Measurements from ENCODE around the gene CACNB3.
A peak's percentile ranks its signal among the peaks of the same experiment; 100 is the strongest.

Gene CACNB3

GRCh38 chr12:48861111-48861510 lies 42.8 kb downstream of the CACNB3 start:
- Histone ChIP-seq H3K4me2 (ENCODE audit: low read length) (no peak overlapping the region), H3K9ac (ENCODE audit: low read length) (no peak overlapping the region), H3K9me3 (ENCODE audit: insufficient read depth, low read length) (no peaks in the 10 kb centered on the region), H3K79me2 (ENCODE audit: low read length) (no peaks in the 10 kb centered on the region), H3K36me3 (replicated peaks; ENCODE audit: low read depth, low read length) (peaks cover 6% of the 10 kb centered on the region), H3K4me3 (ENCODE audit: low read length) (no peak overlapping the region), H2AFZ (ENCODE audit: low read depth, low read length) (no peak overlapping the region), H3K27me3 (ENCODE audit: low read depth, low read length) (no peaks in the 10 kb centered on the region), H3K27ac (ENCODE audit: low read length) (no peak overlapping the region), H3K4me1 (ENCODE audit: low read length) (peaks cover 22% of the 10 kb centered on the region), H4K20me1 (ENCODE audit: insufficient read depth, low read length) (no peaks in the 10 kb centered on the region)
- TF ChIP-seq EZH2phosphoT487 (IDR thresholded peaks at IDR 0.05; ENCODE audit: low read depth) (no peak), CTCF (IDR thresholded peaks at IDR 0.05; ENCODE audit: low read depth, low read length) (no peak)

GRCh38 chr12:48862760-48863159 lies 44.5 kb downstream of the CACNB3 start:
- Histone ChIP-seq H3K4me1 (ENCODE audit: low read length) (peaks cover 18% of the 10 kb centered on the region), H3K36me3 (replicated peaks; ENCODE audit: low read depth, low read length) (peaks cover 3% of the 10 kb centered on the region), H3K27me3 (ENCODE audit: low read depth, low read length) (no peaks in the 10 kb centered on the region), H3K4me3 (ENCODE audit: low read length) (no peak overlapping the region), H3K9me3 (ENCODE audit: insufficient read depth, low read length) (no peaks in the 10 kb centered on the region), H3K9ac (ENCODE audit: low read length) (no peak overlapping the region), H3K79me2 (ENCODE audit: low read length) (no peaks in the 10 kb centered on the region), H4K20me1 (ENCODE audit: insufficient read depth, low read length) (no peaks in the 10 kb centered on the region), H2AFZ (ENCODE audit: low read depth, low read length) (no peak overlapping the region), H3K4me2 (ENCODE audit: low read length) (no peak overlapping the region), H3K27ac (ENCODE audit: low read length) (no peak overlapping the region)
- TF ChIP-seq CTCF (IDR thresholded peaks at IDR 0.05; ENCODE audit: low read depth, low read length) (no peak), EZH2phosphoT487 (IDR thresholded peaks at IDR 0.05; ENCODE audit: low read depth) (no peak)

- Histone ChIP-seq H2AFZ (ENCODE audit: low read depth, low read length) (no peak overlapping the region), H4K20me1 (ENCODE audit: insufficient read depth, low read length) (no peaks in the 10 kb centered on the region), H3K36me3 (replicated peaks; ENCODE audit: low read depth, low read length) (no peaks in the 10 kb centered on the region), H3K9ac (ENCODE audit: low read length) (no peak overlapping the region), H3K27ac (ENCODE audit: low read length) (no peak overlapping the region), H3K9me3 (ENCODE audit: insufficient read depth, low read length) (no peaks in the 10 kb centered on the region), H3K27me3 (ENCODE audit: low read depth, low read length) (no peaks in the 10 kb centered on the region), H3K79me2 (ENCODE audit: low read length) (no peaks in the 10 kb centered on the region), H3K4me2 (ENCODE audit: low read length) (no peak overlapping the region), H3K4me3 (ENCODE audit: low read length) (no peak overlapping the region), H3K4me1 (ENCODE audit: low read length) (peaks cover 16% of the 10 kb centered on the region)
- TF ChIP-seq EZH2phosphoT487 (IDR thresholded peaks at IDR 0.05; ENCODE audit: low read depth) (no peak), CTCF (IDR thresholded peaks at IDR 0.05; ENCODE audit: low read depth, low read length) (no peak)
Observed at GRCh38 chr12:48863291-48863690, 45.0 kb downstream of the CACNB3 start.

- Histone ChIP-seq H3K4me2 (ENCODE audit: low read length) (peak within 1 kb of the TSS; percentile 95), H3K36me3 (replicated peaks; ENCODE audit: low read depth, low read length) (no peaks in the 10 kb centered on the region), H3K9me3 (ENCODE audit: insufficient read depth, low read length) (no peaks in the 10 kb centered on the region), H4K20me1 (ENCODE audit: insufficient read depth, low read length) (no peaks in the 10 kb centered on the region), H3K79me2 (ENCODE audit: low read length) (no peaks in the 10 kb centered on the region), H2AFZ (ENCODE audit: low read depth, low read length) (peak within 1 kb of the TSS; percentile 16; the same call in 1 of the 2 replicates), H3K27ac (ENCODE audit: low read length) (peak within 1 kb of the TSS; percentile 37), H3K4me3 (ENCODE audit: low read length) (peak within 1 kb of the TSS; percentile 85), H3K9ac (ENCODE audit: low read length) (peak within 1 kb of the TSS; percentile 70), H3K27me3 (ENCODE audit: low read depth, low read length) (no peaks in the 10 kb centered on the region), H3K4me1 (ENCODE audit: low read length) (peaks cover 16% of the 10 kb centered on the region)
- no peak for TF ChIP-seq CTCF (IDR thresholded peaks at IDR 0.05; ENCODE audit: low read depth, low read length)
- no peak for TF ChIP-seq EZH2phosphoT487 (IDR thresholded peaks at IDR 0.05; ENCODE audit: low read depth)
Observed at GRCh38 chr12:48865281-48866051, 47.2 kb downstream of the CACNB3 start, which contains the start of gene RND1. Gene RND1 (minus strand): TSS chr12:48865870. CDS start chr12:48865767, 103 bp downstream.

Measured in OCI-LY3 (cell line).